HG03442 (cell line): ENCODE data around the gene MAML1.
"Not testable (repeated sequence)": the region's sequence is repeated elsewhere in the genome, so short reads cannot be mapped to it uniquely, and the experiment has no call there.

Experiments
- ATAC-seq: cut with Tn5 transposase; IDR thresholded peaks from one replicate; pipeline ENCODE4 v1.9.1; 2021; ENCODE audit warnings: mild to moderate bottlenecking, moderate library complexity; ENCODE audit not compliant: unreplicated experiment

The MAML1 gene

GRCh38 chr5:179766726-179767455 is 34.3 kb downstream of the MAML1 start:
- no peak for ATAC-seq

- no peak for ATAC-seq
Measured at GRCh38 chr5:179767496-179768100, 35.0 kb downstream of the MAML1 start.

GRCh38 chr5:179768326-179769085 is 35.9 kb downstream of the MAML1 start:
- ATAC-seq: no peak

GRCh38 chr5:179769271-179769670 is 36.6 kb downstream of the MAML1 start:
- no peak for ATAC-seq

GRCh38 chr5:179769796-179770195 is 37.2 kb downstream of the MAML1 start:
- no peak for ATAC-seq

GRCh38 chr5:179771311-179771895 is 38.8 kb downstream of the MAML1 start:
- ATAC-seq: no peak

GRCh38 chr5:179772351-179772750 is 39.7 kb downstream of the MAML1 start:
- no peak for ATAC-seq

GRCh38 chr5:179773686-179774040 is 41.0 kb downstream of the MAML1 start:
- no peak for ATAC-seq

GRCh38 chr5:179774442-179774841 is 41.8 kb downstream of the MAML1 start:
- ATAC-seq: no peak

GRCh38 chr5:179776411-179776938 is 43.9 kb downstream of the MAML1 start:
- no peak for ATAC-seq

GRCh38 chr5:179777456-179777855 is 44.8 kb downstream of the MAML1 start:
- ATAC-seq: no peak

- no peak for ATAC-seq
Measured at GRCh38 chr5:179777909-179778308, 45.3 kb downstream of the MAML1 start.

- ATAC-seq: no peak
Measured at GRCh38 chr5:179778591-179778990, 46.0 kb downstream of the MAML1 start.

- no peak for ATAC-seq
Measured at GRCh38 chr5:179779826-179780225, 47.2 kb downstream of the MAML1 start.

- no peak for ATAC-seq
Measured at GRCh38 chr5:179780362-179780761, 47.7 kb downstream of the MAML1 start.

- ATAC-seq: no peak
Measured at GRCh38 chr5:179781846-179782245, 49.2 kb downstream of the MAML1 start.

- no peak for ATAC-seq
Measured at GRCh38 chr5:179783128-179783527, 50.5 kb downstream of the MAML1 start.

- ATAC-seq: no peak
Measured at GRCh38 chr5:179786861-179787260, 54.2 kb downstream of the MAML1 start.

GRCh38 chr5:179788193-179788854 is 55.7 kb downstream of the MAML1 start:
- ATAC-seq: no peak

- ATAC-seq: not testable (repeated sequence)
Measured at GRCh38 chr5:179789278-179789677, 56.7 kb downstream of the MAML1 start.
